DMS 273 (cell line): ENCODE measurements around the gene HDGFL3.
"Not testable (repeated sequence)": the region's sequence is repeated elsewhere in the genome, so short reads cannot be mapped to it uniquely, and the experiment has no call there.

ENCODE experiments used
- DNase-seq: peaks from one replicate; lab custom pipeline; 2025; ENCODE audit not compliant: unreplicated experiment; lab: John Stamatoyannopoulos, UW

Gene HDGFL3

DNA sequence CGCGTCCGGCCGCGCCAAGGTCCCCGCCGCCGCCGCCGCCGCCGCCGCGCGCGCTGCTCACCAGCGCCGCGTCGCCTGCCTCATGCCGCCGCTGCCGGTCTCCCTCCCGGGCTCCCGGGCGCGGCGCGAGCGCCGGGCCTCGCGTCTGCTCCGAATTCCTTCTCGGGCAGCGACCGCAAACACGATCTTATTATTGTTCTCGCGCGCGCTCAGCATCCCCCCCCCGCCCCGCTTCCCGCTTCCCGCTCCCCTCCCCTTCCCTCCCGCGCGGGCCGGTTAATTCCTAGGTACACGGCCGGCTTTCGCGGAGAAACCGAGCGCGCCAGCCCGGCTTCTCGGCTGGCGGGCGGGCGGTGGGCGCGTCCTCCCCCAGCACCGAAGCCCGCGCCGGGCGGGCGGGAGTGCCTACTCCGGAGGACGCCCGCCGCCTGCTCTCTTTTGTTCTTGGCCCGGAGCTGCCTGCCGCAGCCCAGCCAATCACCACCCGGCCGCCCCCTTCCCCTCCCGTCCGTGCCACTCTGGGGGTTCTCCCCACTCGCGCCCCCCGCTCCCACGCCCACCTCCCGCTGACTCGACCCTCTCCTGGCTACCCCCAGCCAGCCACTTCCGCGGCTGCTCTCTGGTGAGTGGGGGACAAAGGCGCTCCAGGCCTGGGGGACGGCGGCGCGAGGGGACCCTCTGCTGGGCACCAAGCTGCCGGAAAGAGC is at the start of gene HDGFL3:
HDGFL3 (minus strand) TSS at position 164 of the 707 bp plus-strand sequence. CDS start 409 bp downstream, outside the sequence.
- peak; percentile 77 for DNase-seq

DNA sequence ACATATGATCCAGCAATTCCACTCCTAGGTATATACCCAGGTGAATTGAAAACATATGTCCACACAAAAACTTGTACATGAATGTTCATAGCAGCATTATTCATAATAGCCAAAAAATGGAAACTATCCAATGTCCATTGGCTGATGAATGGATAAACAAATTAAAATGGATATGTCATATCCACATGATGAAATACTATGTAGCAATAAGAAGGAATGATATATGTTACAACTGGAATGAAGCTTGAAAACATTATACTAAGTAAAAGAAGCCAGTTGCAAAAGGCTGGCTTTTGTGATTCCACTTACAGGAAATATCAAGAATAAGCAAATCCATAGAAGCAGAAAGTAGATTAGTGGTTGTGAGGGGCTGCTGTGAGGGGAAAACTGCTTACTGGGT is 43.2 kb upstream of the HDGFL3 start:
- no peak for DNase-seq

DNA sequence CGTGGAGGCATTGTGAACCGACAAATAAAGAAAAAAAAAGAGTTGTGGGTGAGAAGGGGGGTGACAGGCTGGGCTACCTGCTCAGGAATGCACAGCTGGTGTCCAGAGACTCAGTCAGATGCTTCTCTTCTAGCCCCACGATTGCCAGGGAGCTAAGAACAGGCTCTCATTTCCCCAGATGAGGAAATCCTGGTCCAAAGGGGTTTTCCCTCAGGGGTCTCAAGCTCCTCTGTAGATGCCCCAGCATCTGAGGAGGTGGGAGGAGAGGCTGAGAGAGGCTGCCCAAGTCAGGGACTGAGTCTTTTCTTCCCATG is 41.4 kb upstream of the HDGFL3 start:
- no peak for DNase-seq

DNA sequence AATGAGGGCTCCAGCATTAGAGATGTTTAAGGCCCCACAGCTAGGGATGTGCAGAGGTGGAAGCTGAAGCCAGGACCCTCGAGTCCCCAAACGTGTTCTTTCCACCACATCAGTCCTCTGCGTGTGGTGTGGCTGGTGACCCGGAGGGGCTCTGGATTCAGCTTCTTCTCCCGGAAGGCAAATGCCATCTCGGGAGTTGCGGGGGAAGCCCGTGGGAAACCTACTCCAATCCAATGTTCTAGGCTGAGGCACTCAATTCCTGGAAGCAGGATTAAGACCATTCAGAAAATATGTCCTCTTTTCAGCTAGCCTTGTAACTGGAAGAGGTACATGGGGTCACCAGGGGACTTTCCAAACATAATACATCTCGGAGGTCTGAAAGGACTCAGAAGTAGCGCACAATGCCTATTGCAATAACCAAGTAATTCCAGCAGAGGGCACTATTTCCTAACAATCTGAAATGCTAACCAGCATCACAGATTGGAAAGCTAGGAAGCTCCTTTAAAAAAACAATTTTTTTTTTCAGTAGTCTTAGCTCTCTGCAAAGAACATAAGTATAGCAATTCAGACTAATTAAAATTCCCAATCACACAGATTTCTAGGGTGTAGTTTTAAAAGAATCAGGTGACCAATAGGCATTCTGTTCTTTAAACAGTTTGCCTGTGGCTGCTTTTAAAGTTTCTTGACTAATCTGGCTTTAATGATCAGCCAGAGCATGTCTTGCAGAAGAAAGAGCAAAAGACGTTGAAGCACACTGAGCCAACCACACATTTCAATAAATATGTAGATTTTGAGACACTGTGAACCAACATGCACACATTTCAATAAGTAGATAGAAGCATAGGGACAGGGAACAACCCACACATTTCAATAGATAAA is 40.8 kb upstream of the HDGFL3 start:
- DNase-seq: peak; percentile 80

DNA sequence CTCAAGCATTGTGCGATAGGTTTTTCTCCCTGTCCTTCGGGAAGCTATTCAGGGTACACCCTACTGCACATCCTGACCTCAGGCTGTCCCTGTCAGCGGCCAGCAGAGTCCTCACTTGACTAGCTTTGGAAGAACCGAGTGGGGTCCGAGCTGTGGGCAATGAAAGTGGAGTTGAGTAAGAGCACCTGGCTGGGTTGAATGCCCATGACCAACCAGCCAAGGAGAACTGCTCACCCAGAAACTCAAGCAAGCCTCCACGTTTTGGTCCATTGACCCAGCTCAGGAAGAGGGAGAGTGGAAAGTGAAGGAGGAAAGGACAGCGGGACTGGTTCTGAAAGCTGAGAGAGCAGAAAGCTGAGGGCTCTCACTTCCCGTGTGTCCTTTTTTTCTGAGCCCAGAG is 36.0 kb upstream of the HDGFL3 start:
- no peak for DNase-seq

DNA sequence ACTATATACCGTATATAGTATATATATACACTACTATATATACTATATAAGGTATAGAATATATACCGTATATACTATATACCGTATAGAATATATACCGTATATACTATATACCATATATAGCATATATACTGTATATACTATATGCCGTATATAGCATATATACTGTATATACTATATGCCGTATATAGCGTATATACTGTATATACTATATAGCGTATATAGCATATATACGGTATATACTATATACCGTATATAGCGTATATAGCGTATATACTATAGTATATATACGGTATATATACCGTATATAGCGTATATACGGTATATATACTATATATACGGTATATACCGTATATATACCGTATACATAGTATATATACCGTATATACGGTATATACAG is 22.6 kb upstream of the HDGFL3 start:
- DNase-seq: no peak

DNA sequence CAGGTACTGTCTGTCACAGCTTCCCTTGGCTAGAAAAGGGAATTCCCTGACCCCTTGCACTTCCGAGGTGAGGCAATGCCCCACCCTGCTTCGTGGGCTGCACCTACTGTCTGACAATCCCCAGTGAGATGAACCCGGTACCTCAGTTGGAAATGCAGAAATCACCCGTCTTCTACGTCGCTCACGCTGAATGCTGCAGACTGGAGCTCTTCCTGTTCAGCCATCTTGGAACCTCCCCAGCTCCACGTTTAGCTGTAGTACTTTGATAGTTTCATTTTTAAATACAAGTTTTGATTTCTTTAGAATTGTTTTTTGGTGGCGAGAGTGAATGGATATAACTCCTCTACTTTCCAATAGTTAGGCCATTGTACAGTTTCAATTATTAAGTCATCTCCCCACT is 17.8 kb upstream of the HDGFL3 start:
- no peak for DNase-seq

DNA sequence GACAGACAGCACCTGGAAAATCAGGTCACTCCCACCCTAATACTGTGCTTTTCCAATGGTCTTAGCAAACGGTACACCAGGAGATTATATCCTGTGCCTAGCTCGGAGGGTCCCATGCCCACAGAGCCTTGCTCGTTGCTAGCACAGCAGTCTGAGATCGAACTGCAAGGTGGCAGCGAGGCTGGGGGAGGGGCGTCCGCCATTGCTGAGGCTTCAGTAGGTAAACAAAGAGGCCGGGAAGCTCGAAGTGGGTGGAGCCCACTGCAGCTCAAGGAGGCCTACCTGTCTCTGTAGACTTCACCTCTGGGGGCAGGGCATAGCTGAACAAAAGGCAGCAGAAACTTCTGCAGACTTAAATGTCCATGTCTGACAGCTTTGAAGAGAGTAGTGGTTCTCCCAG is 14.2 kb upstream of the HDGFL3 start:
- DNase-seq: not testable (repeated sequence)

DNA sequence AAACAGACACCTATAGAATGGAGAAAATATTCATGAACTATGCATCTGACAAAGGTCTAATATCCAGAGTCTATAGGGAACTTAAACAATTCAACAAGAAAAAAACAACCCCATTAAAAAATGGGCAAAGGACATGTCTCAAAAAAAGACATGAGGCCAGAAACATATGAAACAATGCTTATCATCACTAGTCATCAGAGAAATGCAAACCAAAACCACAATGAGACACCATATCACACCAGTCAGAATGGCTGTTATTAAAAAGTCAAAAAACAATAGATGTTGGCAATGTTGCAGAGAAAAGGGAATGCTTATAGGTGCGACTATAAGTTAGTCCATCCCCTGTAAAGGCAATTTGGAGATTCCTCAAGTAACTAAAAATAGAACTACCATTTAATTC is 11.4 kb upstream of the HDGFL3 start:
- DNase-seq: no peak

DNA sequence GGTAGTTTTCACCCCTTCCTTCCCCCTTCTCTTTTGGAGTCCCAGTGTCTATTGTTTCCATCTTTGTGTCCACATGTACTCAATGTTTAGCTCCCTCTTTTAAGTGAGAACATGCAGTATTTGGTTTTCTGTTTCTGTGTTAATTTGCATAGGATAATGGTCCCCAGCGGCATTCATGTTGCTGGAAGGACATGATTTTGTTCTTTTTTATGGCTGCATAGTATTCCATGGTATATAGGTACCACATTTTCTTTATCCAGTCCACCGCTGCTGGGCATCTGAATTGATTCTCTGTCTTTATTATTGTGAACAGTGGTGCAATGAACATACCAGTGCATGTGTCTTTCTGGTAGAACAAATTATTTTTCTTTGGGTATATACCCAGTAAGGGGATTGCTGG is 7.7 kb upstream of the HDGFL3 start:
- DNase-seq: no peak

DNA sequence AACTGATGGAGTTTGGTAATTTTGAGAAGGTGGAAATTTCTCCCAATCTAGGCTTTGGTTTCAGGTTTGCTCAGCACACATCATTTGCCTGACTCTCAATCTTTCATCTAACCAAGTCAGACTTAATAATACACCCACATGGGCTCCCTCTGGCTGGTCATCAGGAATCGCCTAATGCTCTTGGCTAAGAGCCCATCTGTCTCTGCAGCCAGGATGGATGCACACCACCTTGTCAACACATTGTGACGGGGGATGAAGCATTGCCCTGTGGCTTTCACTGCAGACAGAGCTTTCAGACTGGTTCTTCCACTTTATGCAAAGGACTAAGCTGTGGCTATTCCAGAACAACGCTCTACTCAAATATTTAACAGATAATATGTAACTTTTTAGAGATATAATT is 3.0 kb upstream of the HDGFL3 start:
- DNase-seq: peak; percentile 19

DNA sequence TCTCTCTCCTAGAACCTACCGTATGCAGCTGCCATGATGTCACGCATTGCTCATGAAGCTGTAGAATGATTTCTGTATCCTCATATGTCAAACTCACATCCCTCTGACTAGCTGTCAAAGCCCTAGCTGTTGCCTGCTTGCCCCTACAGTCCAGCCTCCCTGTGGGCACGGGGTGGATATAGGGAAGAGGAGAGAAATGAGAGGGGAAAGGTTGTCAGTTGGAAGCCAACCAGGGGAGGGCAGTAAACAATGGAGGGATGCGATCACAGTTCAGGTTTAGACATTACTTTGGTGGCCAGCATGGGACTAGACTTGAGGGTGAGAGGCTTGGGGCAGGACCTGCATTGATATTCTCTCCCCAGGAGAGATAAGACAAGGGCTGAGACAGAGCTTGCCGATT is 1.7 kb upstream of the HDGFL3 start:
- DNase-seq: no peak

DNA sequence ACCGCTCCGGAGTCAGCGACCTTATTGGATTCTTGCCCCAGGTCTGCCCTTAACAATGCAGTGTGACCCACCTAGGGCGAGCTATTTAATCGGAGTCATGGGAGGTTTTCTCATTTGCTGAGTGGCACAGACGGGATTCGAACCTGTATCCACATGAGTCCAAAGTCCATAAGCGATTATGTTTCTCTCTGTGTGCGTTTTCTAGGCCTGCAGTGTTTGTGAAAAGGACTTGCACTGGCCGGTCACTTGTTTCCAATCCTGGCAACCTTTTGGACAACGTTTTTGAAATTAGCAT is 691 bp upstream of the HDGFL3 start:
- no peak for DNase-seq

DNA sequence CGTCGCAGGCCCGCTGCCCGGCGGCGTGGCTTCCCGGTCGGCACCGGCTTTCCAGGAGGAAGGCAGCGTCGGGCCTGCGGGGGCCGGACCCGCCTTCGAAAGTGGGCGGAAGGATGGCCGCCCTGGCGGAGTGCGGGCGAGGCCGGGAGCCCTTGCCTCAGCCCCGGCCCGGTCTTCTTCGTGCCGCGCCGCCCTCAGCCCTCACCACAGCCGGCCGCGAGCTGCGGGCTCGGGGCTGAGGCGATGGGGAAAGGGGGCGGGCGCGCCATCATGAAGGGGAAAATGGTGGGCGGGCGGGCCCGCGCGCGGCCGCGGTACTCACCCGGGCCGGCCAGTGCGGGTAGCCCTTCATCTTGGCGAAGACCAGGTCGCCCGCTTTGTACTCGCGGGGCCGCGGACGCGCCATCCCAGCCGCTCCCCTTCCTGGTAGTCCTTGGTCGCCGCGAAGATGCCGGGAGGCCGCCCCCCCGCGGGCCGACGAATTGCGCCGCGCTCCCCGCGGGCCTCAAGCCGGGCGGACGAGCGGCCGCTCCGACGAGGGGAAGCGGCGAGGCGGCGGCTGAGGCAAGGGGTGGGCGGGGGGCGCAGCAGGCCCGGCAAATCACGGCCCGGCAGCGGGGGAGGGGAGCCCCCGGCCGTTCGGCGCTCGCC is 489 bp downstream of the HDGFL3 start:
- DNase-seq: peak; percentile 73

DNA sequence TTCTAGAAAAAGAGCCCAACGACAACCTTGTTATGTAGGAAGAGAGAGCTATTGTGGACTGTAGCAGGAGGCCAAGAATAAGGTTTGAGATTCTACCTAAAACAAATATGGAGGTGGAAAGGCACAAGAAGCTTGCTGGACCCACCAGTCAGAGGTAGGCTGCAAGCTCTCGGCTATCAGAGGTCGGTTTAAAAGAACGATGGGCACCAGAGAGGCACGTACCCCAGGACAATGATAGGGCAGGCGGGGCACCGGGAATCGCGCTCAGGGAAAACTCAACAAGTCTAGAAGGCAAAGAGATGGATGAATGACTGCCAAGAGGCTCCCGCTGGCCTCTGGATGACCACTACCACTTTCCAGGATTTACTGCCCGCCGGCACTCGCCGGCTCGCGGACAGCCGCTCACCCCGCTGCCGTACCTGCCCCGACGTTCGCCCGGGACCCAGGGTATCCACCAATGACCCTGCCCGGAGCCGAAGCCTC is 1.1 kb downstream of the HDGFL3 start:
- peak; percentile 37 for DNase-seq

DNA sequence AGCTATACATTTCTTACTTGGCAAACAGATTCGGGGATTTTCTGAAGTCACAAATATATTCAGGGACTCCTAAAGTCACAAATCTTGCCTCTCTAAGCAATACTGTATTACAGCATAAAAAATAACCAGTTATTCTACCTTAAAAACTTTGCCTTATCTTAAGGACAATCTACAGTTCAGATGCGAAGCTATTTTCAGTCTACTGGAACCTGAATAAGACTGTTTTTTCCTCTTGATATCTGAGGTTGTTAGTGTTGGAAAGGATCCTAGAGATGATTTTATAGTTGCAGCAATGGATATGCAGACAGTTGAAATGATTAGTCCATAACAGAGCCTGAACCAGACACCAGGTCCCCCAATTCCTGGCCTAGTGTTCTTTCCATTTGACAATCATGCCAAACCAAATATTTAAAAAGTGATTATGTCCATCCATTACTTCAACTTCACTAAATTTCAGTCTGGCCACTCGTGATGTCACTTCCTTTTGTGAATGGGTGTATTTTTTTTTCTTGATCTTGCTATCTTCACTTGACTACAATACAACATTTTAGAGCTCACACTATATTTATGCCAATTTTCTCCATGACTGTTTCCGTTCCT is 1.8 kb downstream of the HDGFL3 start:
- peak; percentile 8 for DNase-seq

DNA sequence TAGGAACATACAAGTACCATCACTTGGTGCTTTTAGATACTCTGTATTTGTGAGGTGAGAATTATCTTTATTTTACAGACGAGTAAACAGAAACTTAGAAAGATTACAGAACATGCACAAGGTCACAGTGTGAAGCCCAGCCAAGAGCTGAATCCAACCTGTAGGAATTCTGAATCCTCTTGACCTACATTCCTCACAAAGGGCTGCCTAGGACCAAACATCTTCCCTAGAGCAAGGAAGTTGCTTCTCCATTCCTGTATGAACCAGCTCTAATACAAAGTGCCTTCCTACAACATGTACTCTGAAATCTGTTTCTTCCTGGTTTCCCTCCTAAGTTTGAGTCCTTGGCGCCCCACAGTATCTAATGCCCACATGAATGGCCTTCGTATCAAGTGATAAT is 2.9 kb downstream of the HDGFL3 start:
- DNase-seq: no peak

DNA sequence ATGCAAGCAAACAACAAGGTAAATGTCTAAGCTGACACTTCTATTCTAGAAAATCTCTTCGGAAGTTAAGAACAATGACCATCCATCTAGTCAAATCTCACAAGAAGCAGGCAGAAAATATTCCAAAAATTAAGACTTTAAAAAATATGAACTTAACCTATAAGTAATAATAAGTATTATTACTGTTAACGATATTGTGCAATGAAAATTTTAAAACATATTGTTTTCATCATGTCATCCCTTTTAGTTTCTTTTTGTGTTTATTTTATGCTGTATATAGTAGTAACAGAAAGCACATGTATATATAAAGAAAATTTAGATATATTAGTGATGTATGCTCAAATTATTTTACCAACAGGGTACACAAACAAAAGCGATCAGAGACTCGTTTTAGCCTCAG is 4.1 kb downstream of the HDGFL3 start:
- DNase-seq: no peak

DNA sequence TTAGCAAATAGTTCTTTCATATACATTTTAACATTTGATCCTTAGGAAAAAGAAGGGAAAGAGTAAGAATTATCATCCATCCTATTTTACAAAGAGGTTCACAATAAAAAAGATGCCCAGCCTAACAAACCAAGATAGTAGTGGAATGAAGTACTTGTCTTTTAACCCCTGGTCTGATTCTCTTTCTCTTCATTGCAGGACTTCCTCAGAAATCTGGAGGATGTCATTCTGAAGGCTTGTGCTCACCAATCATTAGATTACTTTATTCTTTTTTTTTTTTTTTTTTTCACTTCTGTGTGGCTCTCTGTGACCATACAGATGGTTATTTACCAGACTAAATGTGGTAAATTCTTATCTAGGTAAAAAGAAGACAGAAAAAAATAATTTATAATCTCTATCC is 7.0 kb downstream of the HDGFL3 start:
- no peak for DNase-seq

DNA sequence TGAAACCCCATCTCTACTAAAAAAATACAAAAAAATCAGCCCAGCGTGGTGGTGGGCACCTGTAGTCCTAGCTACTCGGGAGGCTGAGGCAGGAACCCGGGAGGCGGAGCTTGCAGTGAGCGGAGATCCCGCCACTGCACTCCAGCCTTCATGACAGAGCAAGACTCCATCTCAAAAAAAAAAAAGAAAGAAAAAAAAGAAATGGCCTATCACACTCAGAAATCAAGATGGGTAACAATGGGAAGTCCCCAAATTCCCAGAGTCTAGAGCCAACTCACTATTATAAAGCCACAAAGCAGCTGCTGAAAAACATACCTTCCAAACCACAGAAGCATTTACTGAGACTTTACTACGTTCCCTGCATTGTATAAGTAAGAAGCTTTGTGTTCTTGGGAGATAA is 7.5 kb downstream of the HDGFL3 start:
- DNase-seq: no peak

DNA sequence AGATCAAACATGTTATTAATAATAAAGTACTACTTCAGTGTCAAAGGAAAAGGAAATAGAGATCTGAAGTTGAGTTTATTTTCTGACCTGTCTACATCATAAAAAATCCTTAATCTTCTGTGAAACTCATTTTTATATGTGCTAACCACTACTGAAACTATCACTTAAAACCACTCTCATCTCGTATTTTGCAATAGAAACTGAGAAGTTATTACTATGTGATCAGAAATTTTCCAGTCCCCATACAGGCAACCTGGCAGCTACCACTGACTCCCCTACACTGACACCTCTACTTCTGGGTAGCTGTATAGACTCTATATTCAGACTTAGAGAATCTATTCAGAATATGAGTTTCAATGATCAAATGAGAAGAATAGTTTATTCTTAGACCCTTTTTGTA is 8.3 kb downstream of the HDGFL3 start:
- DNase-seq: no peak

DNA sequence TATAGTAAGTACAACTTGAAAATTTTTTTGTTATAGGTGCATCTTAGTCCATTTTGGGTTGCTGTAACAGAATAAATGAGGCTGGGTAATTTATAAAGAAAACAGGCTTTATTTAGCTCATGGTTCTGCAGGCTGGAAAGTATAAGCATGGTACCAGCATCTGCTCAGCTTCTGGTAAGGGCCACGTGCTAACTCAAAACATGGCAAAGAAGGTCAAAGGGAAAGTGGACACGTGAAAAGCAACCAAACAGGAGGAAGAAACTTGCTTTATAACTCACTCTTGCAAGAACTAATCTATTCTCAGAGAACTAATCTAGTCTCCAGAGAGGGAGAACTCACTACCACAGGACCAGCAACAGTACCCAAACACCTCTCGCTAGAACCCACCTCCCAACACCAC is 9.1 kb downstream of the HDGFL3 start:
- DNase-seq: no peak
